GM21717 (cell line): ENCODE measurements around the gene BCAR3.
"Not testable (repeated sequence)": the region's sequence is repeated elsewhere in the genome, so short reads cannot be mapped to it uniquely, and the experiment has no call there.

Source experiments
- ATAC-seq: cut with Tn5 transposase; IDR thresholded peaks from one replicate; pipeline ENCODE4 v1.9.1; 2021; ENCODE audit warnings: mild to moderate bottlenecking, moderate library complexity; ENCODE audit not compliant: unreplicated experiment

The BCAR3 gene

GRCh38 chr1:93690341-93690740, 8.7 kb upstream of the BCAR3 start:
- no peak for ATAC-seq

DNA sequence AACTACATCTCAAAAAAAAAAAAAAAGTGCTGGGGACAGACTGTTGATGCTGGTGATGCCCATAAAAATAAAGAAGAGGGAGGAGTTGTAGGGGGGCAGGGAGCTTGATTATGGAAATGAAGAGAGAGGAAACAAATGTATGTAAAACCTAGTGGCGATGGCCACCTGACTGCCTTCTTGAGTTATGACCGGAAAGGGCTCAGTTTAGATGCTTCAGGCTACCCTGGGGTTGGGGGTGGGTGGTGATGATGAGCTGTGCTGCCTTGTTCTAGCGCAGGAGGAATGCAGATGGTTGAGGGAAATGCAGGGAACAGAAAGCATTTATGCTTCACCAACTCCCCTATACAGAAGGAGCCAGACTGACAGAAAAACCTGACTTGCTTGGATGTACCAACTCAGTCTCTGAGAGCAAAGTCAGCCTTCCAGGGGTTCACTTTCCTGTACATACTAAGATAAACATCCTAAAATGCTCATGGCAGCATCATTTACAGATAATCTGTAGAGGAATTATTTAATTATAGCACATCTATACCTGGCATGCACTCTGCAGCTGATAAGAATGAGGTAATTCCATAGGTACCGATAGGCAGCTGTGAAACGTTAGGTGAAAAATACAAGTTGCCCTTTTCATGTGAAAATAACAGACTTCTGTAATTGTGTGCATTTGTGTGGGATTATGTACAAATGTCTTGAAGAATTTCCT, 8.0 kb upstream of the BCAR3 start:
- ATAC-seq: no peak

- ATAC-seq: no peak
Measured at GRCh38 chr1:93687542-93687941, 5.9 kb upstream of the BCAR3 start.

DNA sequence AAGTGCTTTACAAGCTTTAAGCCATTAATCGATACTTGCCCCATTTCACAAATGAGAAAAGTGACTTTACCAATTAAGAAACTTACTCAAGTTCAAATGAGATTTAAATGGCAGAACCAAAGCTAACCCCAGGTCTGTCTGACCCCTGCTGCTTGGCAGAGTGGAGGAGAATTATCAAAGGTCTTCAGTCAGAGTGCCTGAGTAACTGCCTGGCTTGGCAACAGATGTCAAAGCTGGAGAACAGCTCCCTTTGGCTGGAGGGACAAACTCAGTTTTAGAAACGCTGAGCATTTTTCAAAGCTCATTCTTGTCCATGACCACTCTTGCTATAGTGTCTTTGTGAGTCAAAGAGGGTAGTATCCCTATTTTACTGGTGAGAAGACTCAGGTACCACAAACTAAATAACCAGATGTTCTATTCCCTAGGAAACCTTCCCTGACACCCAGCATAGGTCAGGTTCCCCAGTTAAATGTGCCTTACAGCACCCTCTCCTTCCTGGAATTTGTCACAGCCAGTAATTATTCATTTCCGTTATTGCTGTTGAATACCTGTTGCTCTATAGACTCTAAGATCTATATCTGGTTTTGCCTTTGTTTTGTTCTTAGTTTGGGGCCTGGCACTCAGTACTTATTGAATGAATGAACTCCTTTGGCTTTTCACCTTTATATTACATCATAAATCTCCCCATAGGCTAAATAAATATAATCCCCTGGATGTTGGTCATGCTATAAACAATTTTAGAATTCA, 5.0 kb upstream of the BCAR3 start:
- no peak for ATAC-seq

DNA sequence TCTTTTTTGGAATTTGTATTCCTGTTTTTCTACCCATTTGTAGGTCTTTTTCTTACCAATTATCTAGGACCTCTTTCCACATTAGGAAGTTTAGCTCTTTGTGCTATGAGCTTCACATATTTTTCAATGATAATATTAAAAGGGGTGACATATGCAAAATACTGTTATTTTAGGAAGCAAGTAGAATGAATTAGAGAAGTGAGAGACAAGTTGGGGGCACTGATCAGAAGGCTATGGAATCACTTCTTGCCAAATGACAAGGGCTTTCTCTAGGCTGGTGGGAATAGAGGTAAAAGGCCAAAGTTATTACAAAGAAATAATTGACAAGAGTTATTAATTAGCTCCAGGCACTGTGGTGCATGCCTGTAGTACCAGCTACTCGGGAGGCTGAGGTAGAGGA, 4.3 kb upstream of the BCAR3 start:
- no peak for ATAC-seq

- no peak for ATAC-seq
Measured at GRCh38 chr1:93683234-93683633, 1.6 kb upstream of the BCAR3 start.

DNA sequence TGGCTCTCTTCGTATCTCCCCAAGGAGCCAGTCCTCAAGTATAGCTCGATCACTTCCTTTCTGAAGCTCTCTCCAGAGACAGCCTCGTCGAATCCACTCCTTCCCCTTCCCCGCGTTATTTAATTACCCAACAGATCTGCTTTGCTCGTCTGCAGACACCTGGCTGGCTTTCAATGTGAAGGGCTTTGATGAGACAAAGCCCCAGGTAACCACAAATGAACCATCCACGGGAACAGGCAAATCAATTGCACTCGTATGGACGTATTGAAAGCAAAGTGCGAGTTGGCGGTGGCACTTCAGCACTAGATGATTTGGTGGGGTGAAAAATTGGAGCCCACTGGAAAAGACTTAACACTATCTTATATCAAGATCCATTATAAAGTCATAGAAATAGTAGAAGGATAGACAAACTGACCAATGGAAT, 364 bp upstream of the BCAR3 start:
- peak; percentile 22 for ATAC-seq

DNA sequence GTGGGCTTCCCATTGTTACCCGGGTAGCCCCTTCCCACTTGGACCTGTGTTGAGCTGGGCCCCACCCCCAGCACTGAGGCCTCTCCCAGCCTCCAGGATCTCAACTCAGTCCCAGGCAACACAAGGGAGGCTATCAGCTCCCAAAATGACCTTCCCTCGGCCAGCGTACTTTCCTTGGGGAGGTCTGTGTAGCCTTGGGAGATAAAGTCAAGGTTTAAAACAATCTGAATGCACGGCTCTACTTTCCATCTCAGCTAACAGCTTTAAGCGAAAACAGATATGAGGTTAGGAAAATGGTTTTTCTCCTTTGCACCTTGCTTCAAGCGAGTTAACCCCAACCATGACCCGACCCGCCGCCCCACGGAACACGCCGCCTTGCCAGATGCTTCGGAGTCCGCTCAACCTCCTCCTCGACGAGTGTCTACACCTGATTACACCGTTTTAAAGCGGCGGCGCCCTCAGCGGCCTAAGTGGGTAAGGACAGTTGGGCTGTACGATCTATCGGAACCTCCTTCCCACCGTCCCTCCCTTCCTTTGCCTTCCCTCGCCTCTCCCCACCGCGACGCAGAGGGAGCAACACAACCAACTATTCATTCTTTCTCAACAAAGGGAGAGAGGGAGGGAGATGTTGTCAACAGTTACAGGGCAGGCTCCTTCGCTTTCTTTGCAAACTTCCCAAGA, 1.1 kb downstream of the BCAR3 start:
- ATAC-seq: peak; percentile 70

DNA sequence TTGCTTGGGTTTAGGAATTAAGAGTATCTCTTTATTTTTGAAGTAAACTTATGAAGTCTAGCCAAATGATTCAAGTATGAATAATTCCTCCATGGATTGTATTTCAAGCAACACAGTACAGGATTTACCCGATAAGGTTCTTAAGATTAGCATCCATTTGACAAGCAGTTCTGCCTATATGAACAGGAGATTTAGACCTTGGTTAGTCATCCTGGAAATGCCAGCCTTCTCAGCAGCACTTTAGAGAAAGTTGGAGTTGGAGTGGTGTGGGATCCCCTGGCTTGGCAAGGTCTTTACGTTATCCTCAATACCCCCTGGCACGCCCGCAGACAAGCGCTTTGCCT, 1.6 kb downstream of the BCAR3 start:
- ATAC-seq: no peak

DNA sequence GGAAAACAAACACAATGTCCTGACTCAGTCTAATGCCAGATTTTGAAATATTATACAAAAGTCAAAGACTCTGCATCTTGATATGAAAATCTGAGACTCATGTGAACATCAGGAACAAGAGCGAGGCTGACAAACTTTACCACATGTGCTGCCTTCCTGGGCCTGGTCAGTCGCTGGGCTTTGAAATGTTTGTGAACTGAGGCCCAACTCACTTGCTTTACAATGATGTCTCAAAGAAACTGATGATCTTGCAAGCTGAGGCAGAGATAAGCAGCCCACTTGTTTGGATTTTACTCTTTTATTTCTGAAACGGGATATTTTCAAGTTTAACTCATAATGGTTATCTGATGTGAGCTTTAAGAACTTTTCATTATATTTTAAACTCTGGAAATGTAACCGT, 2.1 kb downstream of the BCAR3 start:
- no peak for ATAC-seq

- no peak for ATAC-seq
Measured at GRCh38 chr1:93678946-93679480, 2.6 kb downstream of the BCAR3 start.

DNA sequence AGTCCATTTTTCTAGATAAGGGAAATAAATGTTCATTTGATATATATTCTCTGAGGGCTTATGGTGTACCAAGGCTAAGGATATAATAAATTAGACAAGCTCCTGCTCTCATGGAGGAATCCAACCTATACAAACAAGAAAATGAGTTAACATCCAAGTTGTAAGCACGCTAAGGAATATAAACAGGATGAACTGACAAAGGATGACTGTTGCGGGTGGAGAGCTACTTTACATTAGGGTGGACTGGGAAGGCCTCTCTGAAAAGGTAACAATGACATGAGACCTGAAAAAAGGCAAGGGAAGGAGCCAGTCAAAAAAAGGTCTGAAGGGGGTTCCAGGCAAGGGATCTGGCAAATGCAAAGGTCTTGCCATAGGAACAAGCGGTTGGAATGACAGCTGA, 3.1 kb downstream of the BCAR3 start:
- no peak for ATAC-seq

DNA sequence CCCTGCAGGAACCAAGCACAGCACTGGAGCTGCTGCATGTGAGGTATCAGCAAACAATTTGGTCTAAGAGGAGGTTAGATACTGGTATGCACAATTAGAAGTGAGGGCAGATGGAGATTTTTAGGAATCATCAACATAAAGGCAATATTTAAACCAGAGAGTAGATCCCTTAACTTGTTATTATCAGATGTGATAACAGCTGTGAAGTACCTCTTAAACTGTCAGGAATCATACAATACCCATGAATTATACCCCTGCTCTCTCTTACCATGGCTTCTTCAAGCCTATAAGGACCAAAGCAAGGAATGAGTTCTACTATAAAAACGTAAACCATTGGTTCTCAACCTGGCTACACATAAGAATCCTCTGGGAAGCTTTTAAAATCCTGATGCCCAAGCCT, 3.9 kb downstream of the BCAR3 start:
- ATAC-seq: no peak

- ATAC-seq: no peak
Measured at GRCh38 chr1:93676427-93676826, 5.2 kb downstream of the BCAR3 start.

GRCh38 chr1:93675931-93676330, 5.7 kb downstream of the BCAR3 start:
- no peak for ATAC-seq

- ATAC-seq: no peak
Measured at GRCh38 chr1:93675271-93675670, 6.4 kb downstream of the BCAR3 start.

DNA sequence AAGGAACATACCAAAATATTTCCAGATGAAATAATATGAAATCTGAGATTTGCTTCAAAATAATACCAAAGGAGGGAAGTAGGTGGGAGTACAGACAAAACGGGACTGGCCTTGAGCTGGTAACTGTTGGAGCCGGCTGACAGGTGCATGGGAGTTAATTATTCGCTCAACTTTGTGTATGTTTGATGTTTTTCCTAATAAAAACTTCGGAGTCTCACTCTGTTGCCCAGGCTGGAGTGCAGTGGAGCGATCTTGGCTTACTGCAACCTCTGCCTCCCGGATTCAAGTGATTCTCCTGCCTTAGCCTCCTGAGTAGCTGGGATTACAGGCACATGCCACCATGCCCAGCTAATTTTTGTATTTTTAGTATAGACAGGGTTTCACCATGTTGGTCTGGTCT, 7.6 kb downstream of the BCAR3 start:
- not testable (repeated sequence) for ATAC-seq

- no peak for ATAC-seq
Measured at GRCh38 chr1:93673163-93673829, 8.3 kb downstream of the BCAR3 start.

- no peak for ATAC-seq
Measured at GRCh38 chr1:93672477-93673162, 9.0 kb downstream of the BCAR3 start.

DNA sequence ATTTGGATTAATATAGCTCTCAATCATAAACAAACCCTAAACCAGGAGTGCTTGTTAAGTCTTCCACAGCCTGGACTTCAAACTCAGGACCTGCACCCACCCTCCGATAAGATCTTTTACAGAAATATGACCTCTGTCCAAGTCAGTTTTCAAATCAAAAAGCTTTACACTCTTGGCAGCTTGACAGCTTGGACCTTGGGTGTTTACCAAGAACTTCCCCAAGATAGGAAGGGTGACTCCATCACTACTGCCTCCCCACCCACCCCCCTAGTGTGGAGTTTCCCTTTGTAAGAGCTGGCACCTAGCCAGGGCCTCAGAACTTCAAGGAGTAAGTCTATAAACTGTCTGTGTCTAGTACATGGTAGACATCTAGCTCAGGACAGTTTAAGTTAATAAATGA, 9.6 kb downstream of the BCAR3 start:
- ATAC-seq: no peak
